ENCODE results near the gene ING1.

DNA sequence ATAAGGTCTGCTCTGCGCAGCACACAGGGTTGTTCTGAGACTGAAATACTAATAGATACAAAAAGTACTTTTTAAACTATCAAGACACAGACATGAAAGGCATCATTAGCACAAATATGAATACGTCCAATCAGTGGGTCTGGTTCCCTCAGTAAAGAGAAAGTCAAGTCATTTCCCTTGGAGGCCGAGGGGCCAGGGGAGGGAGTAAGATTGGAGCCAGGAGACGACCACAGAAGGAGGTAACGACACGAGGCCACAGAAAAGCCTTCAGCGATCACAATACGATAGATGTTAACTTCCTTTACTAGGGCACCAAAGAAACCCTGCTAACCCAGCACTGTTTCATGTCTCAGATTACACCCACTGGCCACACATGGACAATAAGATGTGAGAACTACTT, 12.9 kb upstream of the ING1 start:
- TF ChIP-seq POLR2A (IDR thresholded peaks at IDR 0.05) (no peak), POLR2AphosphoS5 (IDR thresholded peaks at IDR 0.05) (no peak)
- TF ChIP-seq, protein P1, sequence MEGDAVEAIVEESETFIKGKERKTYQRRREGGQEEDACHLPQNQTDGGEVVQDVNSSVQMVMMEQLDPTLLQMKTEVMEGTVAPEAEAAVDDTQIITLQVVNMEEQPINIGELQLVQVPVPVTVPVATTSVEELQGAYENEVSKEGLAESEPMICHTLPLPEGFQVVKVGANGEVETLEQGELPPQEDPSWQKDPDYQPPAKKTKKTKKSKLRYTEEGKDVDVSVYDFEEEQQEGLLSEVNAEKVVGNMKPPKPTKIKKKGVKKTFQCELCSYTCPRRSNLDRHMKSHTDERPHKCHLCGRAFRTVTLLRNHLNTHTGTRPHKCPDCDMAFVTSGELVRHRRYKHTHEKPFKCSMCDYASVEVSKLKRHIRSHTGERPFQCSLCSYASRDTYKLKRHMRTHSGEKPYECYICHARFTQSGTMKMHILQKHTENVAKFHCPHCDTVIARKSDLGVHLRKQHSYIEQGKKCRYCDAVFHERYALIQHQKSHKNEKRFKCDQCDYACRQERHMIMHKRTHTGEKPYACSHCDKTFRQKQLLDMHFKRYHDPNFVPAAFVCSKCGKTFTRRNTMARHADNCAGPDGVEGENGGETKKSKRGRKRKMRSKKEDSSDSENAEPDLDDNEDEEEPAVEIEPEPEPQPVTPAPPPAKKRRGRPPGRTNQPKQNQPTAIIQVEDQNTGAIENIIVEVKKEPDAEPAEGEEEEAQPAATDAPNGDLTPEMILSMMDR (IDR thresholded peaks at IDR 0.05): no peak

Data from breast epithelium (tissue), 3 donors.